GM12878 (cell line): ENCODE results near the gene EGFR.

ENCODE experiments used
- CHD2 ChIP-seq: IDR thresholded peaks from 2 replicates; pipeline ENCODE4 v1.6.1; 2011; ENCODE audit warnings: low read depth, low read length, improper control_type of control experiment, borderline replicate concordance
- CHD4 ChIP-seq: fragments of 200-600 bp; sonication (generic); IDR thresholded peaks from 2 replicates; pipeline ENCODE4 v1.6.1; 2016; ENCODE audit warnings: mild to moderate bottlenecking
- CREB1 ChIP-seq: IDR thresholded peaks from 2 replicates; pipeline ENCODE4 v1.6.1; 2012; ENCODE audit warnings: low read depth, mild to moderate bottlenecking, inconsistent platforms
- CTCF ChIP-seq, 3 experiments: IDR thresholded peaks in 2 of 3; conservative IDR thresholded peaks in 1 of 3; 2 replicates each; pipeline ENCODE4 v1.5.1; 2011; ENCODE audit warnings: low read depth in 3 of 3, low read length in 3 of 3, mild to moderate bottlenecking in 3 of 3, control low read depth in 2 of 3, moderate library complexity in 2 of 3, inconsistent platforms in 1 of 3, mixed read lengths in 1 of 3; ENCODE audit not compliant: control insufficient read depth in 2 of 3, insufficient read depth in 1 of 3; ENCODE audit errors: extremely low read depth in 1 of 3
- REST ChIP-seq: IDR thresholded peaks from 2 replicates; pipeline ENCODE4 v1.6.1; 2012; ENCODE audit warnings: mild to moderate bottlenecking, low read depth, low read length
- USF1 ChIP-seq: IDR thresholded peaks from 2 replicates; pipeline ENCODE4 v1.6.1; 2011; ENCODE audit warnings: borderline replicate concordance, low read depth, mild to moderate bottlenecking, moderate library complexity, mixed read lengths, low read length; ENCODE audit not compliant: insufficient read depth; ENCODE audit errors: extremely low read length

GRCh38 chr7:55023841-55024505 is 5.2 kb downstream of the EGFR start:
- TF ChIP-seq CHD4 (no peak), USF1 (no peak), CREB1 (no peak), CTCF (IDR thresholded peaks at IDR 0.05 in 2 of 3, conservative IDR thresholded peaks at IDR 0.05 in 1 of 3; ENCODE audit: control insufficient read depth in 2 of 3, extremely low read depth in 1 of 3, insufficient read depth in 1 of 3, low read depth in 3 of 3, low read length in 3 of 3) (no peak), CHD2 (no peak), REST (no peak)
